Rectal smooth muscle tissue (tissue), 1 donor: ENCODE results near the gene NFKB1.

Experiments used
- H3K27ac ChIP-seq: one replicate; pipeline ENCODE4 v1.7.0; 2013; ENCODE audit warnings: low read depth, low read length, inconsistent platforms
- H3K27me3 ChIP-seq: one replicate; pipeline ENCODE4 v1.7.0; 2013; ENCODE audit warnings: low read length; ENCODE audit not compliant: control insufficient read depth, insufficient read depth
- H3K36me3 ChIP-seq: one replicate; pipeline ENCODE4 v1.7.0; 2013; ENCODE audit warnings: low read length; ENCODE audit not compliant: control insufficient read depth, insufficient read depth
- H3K4me1 ChIP-seq: one replicate; pipeline ENCODE4 v1.7.0; 2013; ENCODE audit warnings: low read length; ENCODE audit not compliant: control insufficient read depth, insufficient read depth
- H3K4me3 ChIP-seq: one replicate; pipeline ENCODE4 v1.7.0; 2013; ENCODE audit warnings: low read length
- H3K9ac ChIP-seq: one replicate; pipeline ENCODE4 v1.7.0; 2013; ENCODE audit warnings: low read length

NFKB1 gene

GRCh38 chr4:102537269-102537668 is 36.1 kb downstream of the NFKB1 start:
- H3K9ac ChIP-seq = no peak overlapping the region
- H3K27ac ChIP-seq = no peak overlapping the region
- peaks cover 6% of the 10 kb centered on the region for H3K36me3 ChIP-seq
- H3K4me3 ChIP-seq = no peak overlapping the region
- H3K4me1 ChIP-seq = no peaks in the 10 kb centered on the region
- no peaks in the 10 kb centered on the region for H3K27me3 ChIP-seq

GRCh38 chr4:102541697-102542096 is 40.5 kb downstream of the NFKB1 start:
- H3K27me3 ChIP-seq = no peaks in the 10 kb centered on the region
- H3K4me3 ChIP-seq = no peak overlapping the region
- H3K9ac ChIP-seq = no peak overlapping the region
- no peak overlapping the region for H3K27ac ChIP-seq
- H3K4me1 ChIP-seq = no peaks in the 10 kb centered on the region
- H3K36me3 ChIP-seq = peaks cover 6% of the 10 kb centered on the region

DNA sequence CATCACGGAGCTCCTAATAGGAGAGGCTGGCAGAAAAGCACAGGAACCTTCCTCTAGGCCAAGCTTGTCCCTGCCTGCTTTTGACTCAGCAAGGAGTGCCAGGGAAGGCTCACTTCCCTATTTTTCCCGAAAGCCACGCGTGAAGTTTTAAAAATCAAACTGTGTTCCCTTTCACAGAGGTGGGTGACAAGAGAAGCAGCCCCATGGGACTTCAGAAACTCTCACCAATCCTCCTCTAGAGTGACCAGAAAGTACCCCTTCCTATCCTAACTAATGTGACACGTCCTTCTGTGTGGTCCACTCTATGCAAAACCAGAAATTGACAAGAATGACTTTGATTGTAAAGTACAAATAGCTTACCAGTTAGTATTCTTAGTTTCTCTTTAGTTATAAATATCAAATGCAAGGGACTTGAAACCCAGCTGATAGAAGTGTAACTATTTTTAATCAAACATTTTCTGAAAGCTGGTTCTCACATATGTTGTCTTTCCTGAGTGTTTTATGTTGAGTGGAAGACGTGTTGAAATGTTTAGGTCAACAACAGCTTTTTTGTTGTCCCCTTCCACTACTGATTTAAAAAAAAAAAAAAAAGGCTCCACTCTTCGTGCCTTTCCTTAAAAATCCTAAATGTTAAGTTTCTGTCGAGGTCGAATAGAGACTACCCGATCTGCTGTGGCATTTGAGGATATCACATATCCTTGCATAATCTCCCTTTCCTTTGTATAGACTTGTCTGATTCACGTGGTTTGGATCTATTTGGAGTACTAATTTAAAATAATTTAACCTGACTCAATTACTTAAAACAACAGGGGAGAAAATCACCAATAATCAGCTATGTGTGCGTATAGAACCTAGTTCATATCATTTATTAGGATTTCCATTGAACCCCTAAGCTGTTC is 42.1 kb downstream of the NFKB1 start:
- no peaks in the 10 kb centered on the region for H3K27me3 ChIP-seq
- peaks cover 6% of the 10 kb centered on the region for H3K36me3 ChIP-seq
- no peak overlapping the region for H3K4me3 ChIP-seq
- H3K27ac ChIP-seq = no peak overlapping the region
- no peaks in the 10 kb centered on the region for H3K4me1 ChIP-seq
- no peak overlapping the region for H3K9ac ChIP-seq

DNA sequence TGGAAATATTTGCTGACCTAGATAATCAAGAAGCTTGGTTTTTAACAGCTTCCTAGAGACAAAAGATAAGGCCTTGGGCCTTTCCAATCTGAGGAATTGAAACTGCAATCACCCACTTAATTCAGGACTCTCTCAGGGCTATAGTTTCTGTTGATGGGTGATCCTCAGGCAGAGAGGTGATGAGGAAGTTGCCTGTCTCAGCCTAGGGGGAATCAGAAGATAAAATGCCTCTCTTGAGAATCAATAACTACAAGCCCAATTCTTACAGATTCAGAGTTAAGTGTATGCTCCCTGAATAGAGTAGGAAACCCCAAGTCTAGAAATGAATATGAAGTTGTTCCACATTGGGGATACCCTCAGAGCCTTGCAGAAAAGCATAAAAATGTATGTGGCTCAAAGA is 45.5 kb downstream of the NFKB1 start:
- no peak overlapping the region for H3K9ac ChIP-seq
- H3K4me3 ChIP-seq = no peak overlapping the region
- H3K27me3 ChIP-seq = no peaks in the 10 kb centered on the region
- H3K27ac ChIP-seq = no peak overlapping the region
- peaks cover under 1% of the 10 kb centered on the region for H3K36me3 ChIP-seq
- no peaks in the 10 kb centered on the region for H3K4me1 ChIP-seq

DNA sequence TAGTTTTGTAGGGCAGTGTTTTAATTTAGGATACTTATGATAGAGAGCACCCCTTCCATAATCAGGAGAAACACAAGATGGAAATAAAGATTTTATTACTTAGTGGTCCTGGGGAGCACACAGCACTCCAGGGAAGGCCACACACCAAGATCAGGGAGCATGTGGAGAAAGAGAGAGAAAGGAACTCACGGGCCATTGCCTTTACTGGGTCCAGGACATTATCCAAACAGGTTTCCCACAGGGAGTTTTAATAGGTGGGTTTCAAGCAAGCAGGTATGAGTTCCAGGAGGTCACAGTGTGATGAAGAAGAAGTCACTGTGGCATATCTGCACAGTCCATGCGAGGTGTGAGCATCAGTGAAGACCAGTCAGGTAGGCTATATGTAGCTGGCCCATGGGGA is 46.8 kb downstream of the NFKB1 start:
- no peak overlapping the region for H3K9ac ChIP-seq
- no peaks in the 10 kb centered on the region for H3K36me3 ChIP-seq

GRCh38 chr4:102551958-102552565 is 50.9 kb downstream of the NFKB1 start:
- H3K4me1 ChIP-seq = no peaks in the 10 kb centered on the region
- H3K4me3 ChIP-seq = no peak overlapping the region
- no peaks in the 10 kb centered on the region for H3K27me3 ChIP-seq
- H3K9ac ChIP-seq = no peak overlapping the region
- H3K36me3 ChIP-seq = no peaks in the 10 kb centered on the region
- no peak overlapping the region for H3K27ac ChIP-seq

More for the DNA sequence above, 46.8 kb downstream of the NFKB1 start:
- H3K4me1 ChIP-seq = no peaks in the 10 kb centered on the region
- H3K27ac ChIP-seq = no peak overlapping the region
- no peak overlapping the region for H3K4me3 ChIP-seq
- H3K27me3 ChIP-seq = no peaks in the 10 kb centered on the region

DNA sequence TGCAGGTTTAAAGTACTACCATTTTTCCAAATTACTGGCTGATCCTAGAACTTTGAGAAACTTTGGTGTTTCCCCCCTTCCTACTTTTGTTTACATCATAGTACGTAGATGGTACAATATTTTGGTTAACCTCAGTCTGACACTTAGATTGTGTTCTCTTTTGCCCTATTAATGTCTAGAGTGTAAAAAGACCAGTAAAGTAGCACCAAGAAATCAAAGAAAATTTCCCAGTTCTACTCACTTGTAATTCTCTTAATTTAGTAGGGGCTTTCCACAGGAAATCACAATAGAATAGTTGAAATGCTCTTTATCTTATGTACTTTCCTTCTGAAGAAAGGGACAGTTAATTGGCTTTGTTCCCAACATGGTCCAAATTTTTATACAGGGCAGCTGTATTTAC is 51.6 kb downstream of the NFKB1 start:
- H3K27ac ChIP-seq = no peak overlapping the region
- H3K4me3 ChIP-seq = no peak overlapping the region
- no peaks in the 10 kb centered on the region for H3K4me1 ChIP-seq
- no peaks in the 10 kb centered on the region for H3K36me3 ChIP-seq
- no peak overlapping the region for H3K9ac ChIP-seq
- no peaks in the 10 kb centered on the region for H3K27me3 ChIP-seq

DNA sequence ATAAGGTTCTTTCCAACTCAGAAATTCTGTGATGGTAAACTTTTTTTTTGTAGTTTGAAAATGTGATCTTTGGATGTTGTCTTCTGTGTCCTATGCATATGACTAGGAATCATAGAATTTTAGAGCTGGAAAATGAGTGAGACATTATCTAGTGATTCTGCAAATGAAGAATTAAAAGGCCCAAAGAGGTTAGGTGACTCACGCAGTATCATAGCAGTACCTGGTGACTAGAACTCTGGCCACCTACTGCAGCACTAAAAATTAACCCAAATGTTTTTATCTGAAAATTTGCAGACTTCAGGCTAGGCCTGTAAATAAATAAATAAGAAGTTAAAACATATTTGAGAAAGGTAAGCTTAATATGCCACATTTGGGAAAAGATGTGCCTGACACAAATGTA is 52.8 kb downstream of the NFKB1 start:
- Histone ChIP-seq H3K27ac (no peak overlapping the region), H3K36me3 (no peaks in the 10 kb centered on the region), H3K4me3 (no peak overlapping the region), H3K27me3 (no peaks in the 10 kb centered on the region), H3K9ac (no peak overlapping the region), H3K4me1 (no peaks in the 10 kb centered on the region)

GRCh38 chr4:102554482-102554881 is 53.3 kb downstream of the NFKB1 start:
- Histone ChIP-seq H3K27ac (no peak overlapping the region), H3K4me1 (no peaks in the 10 kb centered on the region), H3K9ac (no peak overlapping the region), H3K4me3 (no peak overlapping the region), H3K27me3 (no peaks in the 10 kb centered on the region), H3K36me3 (no peaks in the 10 kb centered on the region)

GRCh38 chr4:102554992-102555391 is 53.8 kb downstream of the NFKB1 start:
- Histone ChIP-seq H3K27ac (no peak overlapping the region), H3K4me1 (no peaks in the 10 kb centered on the region), H3K27me3 (no peaks in the 10 kb centered on the region), H3K36me3 (no peaks in the 10 kb centered on the region), H3K4me3 (no peak overlapping the region), H3K9ac (no peak overlapping the region)

GRCh38 chr4:102557636-102558035 is 56.5 kb downstream of the NFKB1 start:
- no peak overlapping the region for H3K9ac ChIP-seq
- peaks cover 8% of the 10 kb centered on the region for H3K4me1 ChIP-seq
- no peak overlapping the region for H3K4me3 ChIP-seq
- H3K27me3 ChIP-seq = no peaks in the 10 kb centered on the region
- no peaks in the 10 kb centered on the region for H3K36me3 ChIP-seq
- H3K27ac ChIP-seq = no peak overlapping the region

DNA sequence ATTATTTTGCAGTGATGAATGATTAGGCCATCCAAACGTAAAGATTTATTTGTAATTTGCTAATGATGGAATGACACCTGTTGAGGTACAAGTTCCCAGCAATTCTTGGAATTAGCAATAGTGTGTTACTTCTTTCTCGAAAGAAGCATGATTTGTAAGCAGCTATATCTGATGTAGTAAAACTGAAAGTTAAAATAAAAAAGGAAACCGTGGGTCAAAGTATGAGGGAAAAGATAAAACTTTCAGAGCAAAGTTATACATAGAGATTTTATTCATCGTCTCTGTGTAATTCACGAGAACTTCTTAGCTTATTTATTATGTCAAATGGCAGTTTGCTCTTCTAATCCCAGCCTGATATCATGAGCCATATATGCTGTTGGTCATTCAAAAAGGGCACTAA is 59.0 kb downstream of the NFKB1 start:
- no peak overlapping the region for H3K4me3 ChIP-seq
- H3K4me1 ChIP-seq = peaks cover 8% of the 10 kb centered on the region
- H3K27me3 ChIP-seq = no peaks in the 10 kb centered on the region
- H3K27ac ChIP-seq = peak overlapping the region; percentile 21
- H3K36me3 ChIP-seq = no peaks in the 10 kb centered on the region
- H3K9ac ChIP-seq = no peak overlapping the region
